ENCODE results near the gene LARP4. TPM values are rescaled to one million over a fixed set of nuclear protein-coding genes. Genes with fewer than 3 reads are reported as not detected.
A peak's percentile ranks its signal among the peaks of the same experiment; 100 is the strongest.

LARP4 gene
- total and polyA plus RNA-seq, 9 of the 15 experiments (the other 6 are each of a cell fraction or from before 2014, with no cell fraction given), result 31.6 to 84.5 (median 52.4) TPM

DNA sequence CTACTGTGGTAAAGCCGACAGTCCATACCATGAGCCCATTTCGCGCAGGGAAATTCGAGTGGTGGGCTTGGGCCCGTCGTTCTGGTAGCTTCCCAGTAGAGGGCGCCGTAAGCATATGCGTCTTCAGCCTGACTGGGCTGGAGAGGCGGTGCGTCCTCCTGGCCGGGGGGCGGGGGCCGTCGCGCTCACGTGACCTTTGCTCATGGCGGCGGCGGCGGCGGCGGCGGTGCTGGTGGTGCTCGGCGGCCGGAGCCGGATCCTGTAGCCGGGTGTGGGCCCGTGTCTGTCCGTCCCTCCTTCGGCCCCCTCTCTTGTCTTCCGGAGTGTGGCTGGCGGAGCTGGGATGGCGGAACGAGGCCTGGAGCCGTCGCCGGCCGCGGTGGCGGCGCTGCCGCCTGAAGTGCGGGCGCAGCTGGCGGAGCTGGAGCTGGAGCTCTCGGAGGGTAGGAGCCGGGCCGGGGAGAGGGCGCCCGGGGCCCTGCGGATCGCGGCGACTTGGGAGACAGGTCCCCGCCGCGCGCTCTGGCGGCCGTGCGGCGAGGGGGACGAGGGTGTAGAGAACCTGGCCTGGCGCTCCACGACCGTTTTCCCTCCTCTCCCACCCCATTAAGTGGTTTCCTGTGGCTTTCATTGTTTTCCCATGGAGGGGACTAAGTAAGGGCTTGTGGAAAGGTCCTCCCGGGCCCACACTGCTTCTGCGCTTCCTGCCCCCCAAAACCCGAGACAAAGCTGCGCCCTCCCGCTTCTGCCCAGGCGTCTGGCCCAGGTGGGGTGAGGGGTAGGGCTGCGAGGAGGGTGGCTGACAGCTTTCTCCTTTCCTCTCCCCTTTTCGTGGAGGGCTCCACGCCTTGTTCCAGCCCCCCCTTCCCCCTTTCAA, 104.4 kb downstream of the LARP4 start, which contains the start of gene DIP2B (continued):
- TF ChIP-seq SMARCC2 (IDR thresholded peaks at IDR 0.05; ENCODE audit: low read depth) (no peak), BRCA1 (IDR thresholded peaks at IDR 0.05) (no peak), BRCA1 (CRISPR knock-in tag; IDR thresholded peaks at IDR 0.05) (0 out of 2 replicates have a peak, but pooled peaks have one; percentile 91), TRIM25 (IDR thresholded peaks at IDR 0.05; ENCODE audit: borderline replicate concordance) (no peak), ZNF263 (CRISPR knock-in tag; IDR thresholded peaks at IDR 0.05; ENCODE audit: borderline replicate concordance) (peak; percentile 76; the same call in 1 of the 2 replicates), ESRRA (IDR thresholded peaks at IDR 0.05; ENCODE audit: borderline replicate concordance, low read depth) (peak; percentile 64; the same call in 1 of the 2 replicates), SUPT5H (IDR thresholded peaks at IDR 0.05) (peak; percentile 73), STAG1 (CRISPR knock-in tag; IDR thresholded peaks at IDR 0.05; ENCODE audit: borderline replicate concordance) (peak; percentile 89; the same call in 1 of the 2 replicates), NBN (IDR thresholded peaks at IDR 0.05; ENCODE audit: low read depth) (0 out of 2 replicates have a peak, but pooled peaks have one; percentile 41), GTF2A2 (tag; IDR thresholded peaks at IDR 0.05) (no peak), POLR3A (IDR thresholded peaks at IDR 0.05; ENCODE audit: borderline replicate concordance, extremely low read depth, insufficient read depth, insufficient read length) (no peak), BHLHE40 (IDR thresholded peaks at IDR 0.05; ENCODE audit: low read length) (peak; percentile 95), NKRF (IDR thresholded peaks at IDR 0.05; ENCODE audit: borderline replicate concordance) (peak; percentile 30; the same call in 1 of the 2 replicates), FOXK2 (conservative IDR thresholded peaks at IDR 0.05 in 1 of 2, IDR thresholded peaks at IDR 0.05 in 1 of 2; ENCODE audit: low read depth in 2 of 2) (0 out of 4 replicates have a peak, but pooled peaks have one; percentile 37 to 54), CHD1 (IDR thresholded peaks at IDR 0.05; ENCODE audit: low read length) (peak; percentile 79), KAT7 (CRISPR knock-in tag; IDR thresholded peaks at IDR 0.05; ENCODE audit: borderline replicate concordance) (peak; percentile 84; the same call in 1 of the 2 replicates), ELF1 (tag; IDR thresholded peaks at IDR 0.05) (no peak), CREB1 (IDR thresholded peaks at IDR 0.05) (peak; percentile 36; the same call in 1 of the 2 replicates), CREB1 (CRISPR knock-in tag; IDR thresholded peaks at IDR 0.05) (peak; percentile 65), TFAP4 (CRISPR knock-in tag; IDR thresholded peaks at IDR 0.05; ENCODE audit: borderline replicate concordance) (peak; percentile 76), ZNF124 (CRISPR knock-in tag; IDR thresholded peaks at IDR 0.05) (no peak)
- TF ChIP-seq, protein P1, sequence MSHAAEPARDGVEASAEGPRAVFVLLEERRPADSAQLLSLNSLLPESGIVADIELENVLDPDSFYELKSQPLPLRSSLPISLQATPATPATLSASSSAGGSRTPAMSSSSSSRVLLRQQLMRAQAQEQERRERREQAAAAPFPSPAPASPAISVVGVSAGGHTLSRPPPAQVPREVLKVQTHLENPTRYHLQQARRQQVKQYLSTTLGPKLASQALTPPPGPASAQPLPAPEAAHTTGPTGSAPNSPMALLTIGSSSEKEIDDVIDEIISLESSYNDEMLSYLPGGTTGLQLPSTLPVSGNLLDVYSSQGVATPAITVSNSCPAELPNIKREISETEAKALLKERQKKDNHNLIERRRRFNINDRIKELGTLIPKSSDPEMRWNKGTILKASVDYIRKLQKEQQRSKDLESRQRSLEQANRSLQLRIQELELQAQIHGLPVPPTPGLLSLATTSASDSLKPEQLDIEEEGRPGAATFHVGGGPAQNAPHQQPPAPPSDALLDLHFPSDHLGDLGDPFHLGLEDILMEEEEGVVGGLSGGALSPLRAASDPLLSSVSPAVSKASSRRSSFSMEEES (CRISPR knock-in tag; IDR thresholded peaks at IDR 0.05), result peak; percentile 99
